MG63 (cell line): ENCODE measurements around the gene FXYD4. TPM values are rescaled to one million over a fixed set of nuclear protein-coding genes. Genes with fewer than 3 reads are reported as not detected.

Source experiments
- DNase-seq: peaks from one replicate; pipeline ENCODE4 v3.0.0-alpha.2; 2020
- H3K27me3 ChIP-seq: fragments of 250-450 bp; sonication (Bioruptor Pico); 2 replicates; pipeline ENCODE4 v1.5.1; 2020; ENCODE audit warnings: mild to moderate bottlenecking, moderate library complexity
- H3K36me3 ChIP-seq: fragments of 250-450 bp; sonication (Bioruptor Pico); 2 replicates; pipeline ENCODE4 v1.5.1; 2020; ENCODE audit warnings: mild to moderate bottlenecking, moderate library complexity
- H3K4me3 ChIP-seq: fragments of 250-450 bp; sonication (Bioruptor Pico); 2 replicates; pipeline ENCODE4 v1.5.1; 2020; ENCODE audit warnings: mild to moderate bottlenecking, moderate library complexity
- H3K9me3 ChIP-seq: fragments of 250-450 bp; sonication (Bioruptor Pico); 2 replicates; pipeline ENCODE4 v1.5.1; 2020; ENCODE audit warnings: mild to moderate bottlenecking, moderate library complexity
- total RNA-seq: library from RNA; depleted of rRNA; stranded (reverse); fragments of >200 nt; shearing (Covaris generic); gene quantifications from 2 replicates; pipeline ENCODE4 v1.2.3, GENCODE V29; 2014; ENCODE audit warnings: low replicate concordance

FXYD4 gene
- total RNA-seq, 1 experiment from 2014 or later: not detected

DNA sequence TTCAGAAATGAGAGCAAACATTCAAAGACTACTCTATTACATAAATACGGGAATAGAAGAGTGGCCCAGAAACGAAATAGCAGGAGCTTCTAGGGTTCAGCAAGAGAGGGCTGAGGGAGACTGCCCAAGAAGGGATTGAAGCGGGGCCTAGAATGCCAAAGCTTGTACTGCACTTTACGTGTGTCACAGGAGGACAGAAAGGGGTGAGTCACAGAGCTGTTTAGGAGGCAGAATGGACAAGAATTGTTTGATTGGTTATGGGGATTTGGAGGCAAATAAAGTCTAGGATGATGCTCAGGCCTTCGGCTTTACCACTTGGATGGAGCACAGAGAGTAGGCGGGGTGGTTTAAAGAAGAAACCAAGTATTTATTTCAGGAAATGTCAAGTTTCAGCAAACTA is 11.3 kb upstream of the FXYD4 start:
- H3K27me3 ChIP-seq: no peaks in the 10 kb centered on the region
- no peaks in the 10 kb centered on the region for H3K9me3 ChIP-seq
- DNase-seq: no peak
- H3K4me3 ChIP-seq: no peak overlapping the region
- H3K36me3 ChIP-seq: no peaks in the 10 kb centered on the region

DNA sequence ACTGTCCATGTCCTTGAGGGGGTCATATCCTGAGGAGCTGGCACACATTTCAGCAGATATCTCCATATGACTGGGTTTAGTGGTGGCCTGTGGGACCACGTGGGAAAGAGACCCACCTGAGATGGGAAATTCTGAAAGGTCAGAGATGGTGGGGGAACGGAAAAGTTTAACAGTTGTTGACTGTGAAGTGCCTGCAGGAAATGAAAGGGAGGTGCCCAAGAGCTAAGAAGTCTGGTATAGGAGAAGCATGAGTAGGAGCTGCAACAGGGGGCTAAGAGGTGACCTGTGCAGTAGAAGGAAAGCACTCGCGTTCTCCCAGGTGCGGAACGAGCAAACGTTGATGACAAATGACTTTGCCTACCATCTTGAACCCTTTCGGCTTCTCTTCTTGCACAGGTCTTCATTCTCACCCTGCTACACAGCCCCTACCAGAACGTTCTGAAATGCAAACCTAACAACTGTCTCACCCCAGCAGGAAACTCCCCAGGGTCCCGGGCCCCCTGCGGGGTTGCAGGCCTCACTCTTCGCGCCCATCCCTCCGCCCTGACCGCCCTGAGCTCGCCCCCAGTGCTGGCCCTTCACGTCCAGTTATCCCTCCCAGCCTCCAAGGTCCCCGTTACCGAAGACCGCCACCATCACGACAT is 9.8 kb upstream of the FXYD4 start:
- no peak for DNase-seq
- no peaks in the 10 kb centered on the region for H3K36me3 ChIP-seq
- no peaks in the 10 kb centered on the region for H3K27me3 ChIP-seq
- H3K9me3 ChIP-seq: no peaks in the 10 kb centered on the region
- no peak overlapping the region for H3K4me3 ChIP-seq

DNA sequence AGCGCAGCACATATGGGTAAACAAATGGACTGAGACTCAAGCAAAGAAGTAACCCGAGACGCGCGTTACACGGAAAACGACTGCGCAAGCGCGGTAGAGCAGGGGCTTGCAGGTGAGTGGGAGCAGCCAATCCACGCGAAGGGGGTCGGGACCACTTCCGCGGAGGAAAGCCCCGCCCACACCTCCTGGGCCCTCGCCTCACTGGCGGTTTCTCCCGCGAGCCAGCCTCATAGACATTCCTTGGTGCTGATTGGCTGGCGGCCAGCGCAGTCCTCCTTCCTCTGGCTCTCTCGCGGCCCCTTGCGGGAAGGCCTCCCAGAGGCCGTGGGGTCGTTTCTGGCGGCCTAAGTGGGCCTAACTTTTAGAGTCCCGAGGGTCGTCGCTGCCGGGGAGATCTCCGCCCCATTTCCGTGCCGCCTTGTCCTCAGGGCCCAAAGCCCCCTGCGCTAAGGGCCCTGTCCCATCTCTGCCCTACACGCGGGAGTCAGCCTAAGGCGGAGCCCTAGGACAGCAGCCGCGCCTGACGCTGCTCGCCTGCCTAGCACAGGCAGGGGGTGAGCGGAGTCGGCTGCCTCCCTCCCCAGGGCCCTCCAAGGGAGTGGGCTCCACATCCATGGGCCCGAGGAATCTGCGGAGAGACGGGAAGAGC is 9.1 kb upstream of the FXYD4 start:
- H3K4me3 ChIP-seq: no peak overlapping the region
- H3K27me3 ChIP-seq: no peaks in the 10 kb centered on the region
- no peaks in the 10 kb centered on the region for H3K9me3 ChIP-seq
- peak; percentile 8 for DNase-seq
- H3K36me3 ChIP-seq: no peaks in the 10 kb centered on the region

DNA sequence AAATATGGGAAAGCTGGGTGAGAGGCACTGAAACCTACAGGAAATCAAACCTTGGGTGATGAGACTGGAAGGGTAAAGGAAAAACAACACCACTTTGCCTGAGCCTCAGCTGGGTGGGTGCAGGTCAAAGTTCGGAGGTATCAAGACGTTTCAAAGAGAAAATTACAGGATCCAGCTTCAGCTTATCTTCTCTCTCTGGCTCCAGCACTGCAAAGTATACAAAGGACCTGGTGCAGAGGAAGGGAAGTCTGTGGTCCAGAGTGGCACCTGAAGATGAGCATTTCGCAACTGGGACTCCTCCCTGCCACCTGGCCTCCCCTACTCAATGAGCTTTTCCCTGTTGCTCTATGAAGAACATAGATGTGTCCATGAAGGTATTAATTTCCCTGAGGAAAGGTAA is 6.4 kb upstream of the FXYD4 start:
- Histone ChIP-seq H3K4me3 (no peak overlapping the region), H3K36me3 (no peaks in the 10 kb centered on the region), H3K27me3 (no peaks in the 10 kb centered on the region), H3K9me3 (no peaks in the 10 kb centered on the region)
- no peak for DNase-seq

DNA sequence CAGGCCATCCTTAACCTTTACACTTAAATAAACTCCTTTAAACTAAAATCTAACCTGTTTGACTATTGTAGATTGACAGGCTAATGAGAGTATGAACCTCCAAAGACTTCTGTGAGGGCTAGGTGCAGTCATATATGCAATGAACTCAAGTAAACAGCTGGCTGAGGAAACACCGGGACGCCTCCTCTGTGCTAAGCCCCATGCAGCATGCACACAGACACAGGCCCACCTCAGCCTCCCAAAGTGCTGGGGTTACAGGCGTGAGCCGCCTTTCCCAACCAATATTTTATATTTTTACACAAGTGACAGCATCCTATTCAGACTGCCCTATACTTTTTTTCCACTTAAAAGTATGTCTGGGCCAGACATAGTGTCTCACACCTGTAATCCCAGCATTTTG is 1.5 kb upstream of the FXYD4 start:
- Histone ChIP-seq H3K9me3 (no peaks in the 10 kb centered on the region), H3K36me3 (no peaks in the 10 kb centered on the region), H3K27me3 (no peaks in the 10 kb centered on the region), H3K4me3 (no peak overlapping the region)
- no peak for DNase-seq

DNA sequence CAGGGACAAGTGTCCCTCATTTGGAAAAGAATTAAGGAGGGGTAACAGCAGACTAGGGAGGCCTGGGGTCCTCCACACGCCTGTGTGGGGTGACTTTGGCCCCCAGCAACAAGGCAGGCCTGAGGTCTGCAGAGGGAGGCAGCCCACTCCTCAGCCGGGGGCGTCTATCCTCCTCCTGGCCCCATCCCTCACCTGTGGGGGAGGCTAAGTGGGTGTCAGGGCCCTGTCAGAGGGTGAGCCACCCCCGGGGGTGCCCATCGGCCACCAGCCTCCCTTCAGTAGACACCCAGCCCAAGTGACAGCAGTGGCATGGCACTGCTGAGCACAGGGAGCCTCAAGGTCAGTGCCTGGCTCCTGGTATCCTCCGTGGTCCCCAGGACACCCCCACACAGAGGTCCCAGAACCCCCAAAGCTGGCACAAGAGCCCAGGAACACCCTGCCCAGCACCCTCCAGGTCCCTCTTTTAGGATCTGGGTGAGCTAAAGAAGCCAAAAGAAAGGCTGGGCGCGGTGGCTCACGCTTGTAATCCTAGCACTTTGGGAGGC is 693 bp upstream of the FXYD4 start:
- Histone ChIP-seq H3K4me3 (no peak overlapping the region), H3K9me3 (no peaks in the 10 kb centered on the region), H3K36me3 (no peaks in the 10 kb centered on the region), H3K27me3 (no peaks in the 10 kb centered on the region)
- DNase-seq: no peak

DNA sequence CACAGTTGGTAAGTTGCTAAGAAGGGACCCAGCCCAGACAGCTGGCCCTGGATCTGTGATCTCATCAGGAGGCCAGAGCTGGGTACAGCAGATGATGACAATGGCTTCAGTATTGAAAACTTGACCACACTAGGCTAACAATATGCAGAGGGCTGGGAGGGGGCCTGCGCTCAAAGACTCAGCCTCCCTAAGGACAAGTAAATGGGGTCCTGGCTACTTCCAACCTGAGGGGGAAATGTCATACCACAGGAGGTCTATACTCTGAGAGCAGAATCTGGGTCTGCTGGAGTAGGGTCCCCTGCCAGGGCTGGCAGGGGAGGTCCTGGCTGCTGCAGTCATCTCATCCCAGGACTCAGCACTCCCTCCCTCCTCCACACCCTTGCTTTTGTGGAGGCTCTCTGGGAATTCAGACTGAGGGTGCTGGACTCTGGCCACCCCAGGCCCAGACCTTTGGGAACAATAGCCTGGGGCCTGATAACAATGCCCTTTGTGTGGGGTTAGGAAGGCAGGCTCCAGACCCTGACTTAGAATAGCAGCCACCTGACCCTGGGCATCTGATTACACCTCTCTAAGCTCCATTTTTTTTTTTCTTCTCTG is 1.4 kb downstream of the FXYD4 start:
- Histone ChIP-seq H3K36me3 (no peaks in the 10 kb centered on the region), H3K27me3 (no peaks in the 10 kb centered on the region), H3K4me3 (no peak overlapping the region), H3K9me3 (no peaks in the 10 kb centered on the region)
- DNase-seq: no peak

DNA sequence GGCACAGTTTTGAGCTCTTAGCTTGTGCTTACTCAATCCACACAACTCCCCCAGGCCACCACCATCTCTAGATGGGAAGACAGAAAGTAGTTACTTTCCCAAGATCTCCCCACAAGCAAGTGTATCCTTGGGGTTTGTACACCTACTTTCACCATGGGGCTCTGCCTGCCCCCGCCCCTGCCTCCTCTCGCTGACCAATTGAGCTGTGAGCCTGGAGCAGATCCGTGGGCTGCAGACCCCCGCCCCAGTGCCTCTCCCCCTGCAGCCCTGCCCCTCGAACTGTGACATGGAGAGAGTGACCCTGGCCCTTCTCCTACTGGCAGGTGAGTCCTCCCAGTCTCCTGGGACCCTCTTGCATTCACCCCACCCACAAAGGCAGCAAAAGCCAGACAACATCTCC is 2.0 kb downstream of the FXYD4 start:
- H3K27me3 ChIP-seq: no peaks in the 10 kb centered on the region
- no peaks in the 10 kb centered on the region for H3K36me3 ChIP-seq
- H3K4me3 ChIP-seq: no peak overlapping the region
- DNase-seq: no peak
- no peaks in the 10 kb centered on the region for H3K9me3 ChIP-seq

DNA sequence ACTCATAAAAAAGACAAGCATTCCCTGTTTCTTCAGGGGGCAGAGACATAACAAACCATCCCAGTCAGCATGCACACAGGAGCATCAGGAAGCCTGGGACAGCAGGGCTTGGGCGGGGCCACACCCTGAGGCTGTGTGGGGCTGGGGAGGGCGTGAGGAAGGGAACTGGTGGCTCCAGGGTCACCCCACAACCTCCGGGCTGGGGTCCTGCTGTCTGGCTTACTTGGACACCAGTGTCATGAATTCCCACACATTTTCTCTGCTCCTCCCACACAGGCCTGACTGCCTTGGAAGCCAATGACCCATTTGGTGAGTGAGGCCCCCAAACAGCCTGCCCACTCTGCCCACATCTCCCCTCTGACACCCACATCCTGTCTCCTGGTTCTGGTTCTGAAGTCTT is 2.8 kb downstream of the FXYD4 start:
- Histone ChIP-seq H3K27me3 (no peaks in the 10 kb centered on the region), H3K4me3 (no peak overlapping the region), H3K9me3 (no peaks in the 10 kb centered on the region), H3K36me3 (no peaks in the 10 kb centered on the region)
- no peak for DNase-seq

DNA sequence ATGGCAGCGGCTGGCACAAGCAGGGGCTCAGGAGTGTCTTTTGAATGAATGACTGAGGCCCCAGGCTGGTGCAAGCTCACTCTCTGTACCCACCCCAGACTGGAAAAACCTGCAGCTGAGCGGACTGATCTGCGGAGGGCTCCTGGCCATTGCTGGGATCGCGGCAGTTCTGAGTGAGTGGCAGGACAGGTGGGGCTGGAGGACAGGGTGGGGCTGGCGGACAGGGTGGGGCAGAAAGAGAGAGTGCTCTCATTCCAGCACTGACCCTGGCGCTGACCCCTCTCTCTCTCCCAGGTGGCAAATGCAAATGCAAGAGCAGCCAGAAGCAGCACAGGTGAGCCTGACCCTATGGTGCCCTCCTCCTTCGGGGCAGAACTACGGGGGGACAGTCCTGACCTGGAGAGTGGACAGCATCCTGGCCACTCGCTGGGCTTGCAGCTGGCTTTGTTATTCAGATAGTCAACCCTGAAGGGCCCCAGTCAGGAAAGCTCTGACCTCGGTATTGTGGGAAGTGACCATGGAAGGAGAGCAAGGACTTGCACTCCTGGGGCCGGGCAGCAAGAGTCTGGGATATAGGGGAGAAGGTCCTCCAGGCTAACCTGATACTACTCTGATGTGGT is 4.1 kb downstream of the FXYD4 start:
- no peak for DNase-seq
- H3K4me3 ChIP-seq: no peak overlapping the region
- no peaks in the 10 kb centered on the region for H3K36me3 ChIP-seq
- H3K27me3 ChIP-seq: no peaks in the 10 kb centered on the region
- H3K9me3 ChIP-seq: no peaks in the 10 kb centered on the region

DNA sequence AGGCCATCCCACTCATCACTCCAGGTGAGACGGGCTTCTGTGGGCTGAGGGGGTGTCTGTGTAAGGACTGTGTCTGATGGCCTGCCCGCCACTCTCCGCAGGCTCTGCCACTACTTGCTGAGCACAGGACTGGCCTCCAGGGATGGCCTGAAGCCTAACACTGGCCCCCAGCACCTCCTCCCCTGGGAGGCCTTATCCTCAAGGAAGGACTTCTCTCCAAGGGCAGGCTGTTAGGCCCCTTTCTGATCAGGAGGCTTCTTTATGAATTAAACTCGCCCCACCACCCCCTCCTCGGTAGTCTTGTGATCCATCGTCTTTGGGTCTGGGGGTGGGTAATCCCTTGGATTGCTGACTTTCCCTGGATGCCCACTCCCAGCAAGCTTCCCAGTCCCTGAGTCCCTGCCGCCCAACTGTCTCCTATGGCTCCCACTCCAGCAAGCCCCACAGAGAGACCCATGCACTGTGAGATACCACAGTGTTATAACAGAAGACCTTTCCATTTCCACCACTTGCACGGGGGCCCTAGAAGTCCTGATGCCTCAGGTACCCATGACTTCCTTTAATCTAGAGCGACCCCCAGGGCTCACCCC is 4.7 kb downstream of the FXYD4 start:
- H3K36me3 ChIP-seq: no peaks in the 10 kb centered on the region
- no peaks in the 10 kb centered on the region for H3K27me3 ChIP-seq
- no peak for DNase-seq
- H3K4me3 ChIP-seq: no peak overlapping the region
- no peaks in the 10 kb centered on the region for H3K9me3 ChIP-seq

DNA sequence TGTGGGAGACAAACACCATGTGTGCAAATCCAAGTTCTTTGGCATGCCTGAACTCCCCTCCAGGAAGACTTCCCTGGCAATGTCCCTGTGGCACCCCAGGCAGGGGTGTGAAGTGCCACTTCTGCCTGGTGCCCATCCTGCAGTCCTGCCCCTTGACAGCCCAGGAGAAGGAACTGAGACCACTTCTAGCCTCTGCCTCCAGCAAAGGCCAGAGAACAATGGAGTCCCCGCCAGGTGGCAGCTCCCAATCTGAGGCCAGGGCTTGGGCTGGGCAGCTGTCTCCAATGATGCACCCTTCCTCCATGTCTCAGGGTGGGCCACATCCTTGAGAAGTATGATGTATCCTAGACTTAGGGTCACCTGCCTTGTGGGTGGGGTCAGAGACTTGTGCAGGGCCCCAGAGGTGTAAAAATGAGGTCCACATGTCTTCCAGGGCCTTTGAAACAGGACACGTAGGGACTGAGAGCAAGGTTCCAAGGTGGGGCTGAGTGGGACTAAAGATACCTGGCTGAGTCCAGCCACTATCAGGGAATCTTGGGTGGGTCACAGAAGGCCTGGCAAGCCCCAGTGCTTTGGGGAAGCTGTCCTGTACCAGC is 5.5 kb downstream of the FXYD4 start:
- Histone ChIP-seq H3K27me3 (no peaks in the 10 kb centered on the region), H3K9me3 (no peaks in the 10 kb centered on the region)
- no peak for DNase-seq

DNA sequence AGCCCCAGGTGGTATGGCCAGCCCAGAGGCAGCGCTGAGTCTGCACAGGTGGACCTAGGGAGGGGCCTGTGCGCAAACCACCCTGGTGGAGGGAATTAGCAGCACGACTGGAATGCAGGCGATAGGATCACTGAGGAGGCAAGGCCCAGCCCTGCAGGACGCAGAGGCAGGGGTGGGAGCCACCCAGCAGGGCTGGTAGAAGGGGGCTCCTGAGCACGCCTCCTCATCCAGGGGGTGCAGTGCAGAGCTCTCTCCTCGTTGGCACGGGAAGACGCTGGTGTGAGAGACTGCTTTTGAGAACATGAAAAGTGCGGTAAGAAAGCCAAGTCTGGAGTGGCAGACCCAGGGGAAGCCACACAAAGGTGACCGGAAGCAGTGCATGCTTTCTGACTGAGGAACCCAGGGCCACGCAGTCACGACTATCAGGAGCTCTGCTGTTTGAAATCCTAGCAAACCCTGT is 6.0 kb downstream of the FXYD4 start:
- no peak for DNase-seq
- no peaks in the 10 kb centered on the region for H3K36me3 ChIP-seq
- no peaks in the 10 kb centered on the region for H3K9me3 ChIP-seq
- H3K27me3 ChIP-seq: no peaks in the 10 kb centered on the region
- no peak overlapping the region for H3K4me3 ChIP-seq

More for the DNA sequence above, 5.5 kb downstream of the FXYD4 start:
- Histone ChIP-seq H3K4me3 (no peak overlapping the region), H3K36me3 (no peaks in the 10 kb centered on the region)

DNA sequence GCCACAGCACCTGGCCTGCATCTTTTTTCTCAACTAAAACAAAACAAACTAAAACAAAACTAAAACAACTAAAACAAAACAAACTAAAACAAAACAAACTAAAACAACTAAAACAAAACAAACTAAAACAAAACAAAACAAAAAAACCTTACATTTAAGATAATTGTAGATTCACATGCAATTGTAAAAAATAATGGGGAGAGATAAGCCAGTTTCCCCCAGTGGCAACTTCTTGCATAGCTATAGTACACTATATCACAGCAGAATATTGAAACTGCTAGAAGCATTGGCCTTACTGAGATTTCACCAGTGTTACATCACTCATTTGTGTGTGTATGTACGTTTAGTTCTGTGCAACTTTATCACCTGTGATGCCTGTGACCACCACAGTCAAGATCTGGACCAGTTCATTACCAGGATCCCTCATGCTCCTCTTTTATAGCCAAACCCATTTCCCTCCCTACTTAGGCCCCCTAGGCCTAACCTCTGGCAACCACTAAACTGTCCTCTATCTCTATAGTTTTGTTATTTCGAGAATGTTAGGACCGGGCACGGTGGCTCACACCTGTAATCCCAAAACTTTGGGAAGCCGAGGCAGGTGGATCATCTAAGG is 9.3 kb downstream of the FXYD4 start:
- no peaks in the 10 kb centered on the region for H3K27me3 ChIP-seq
- peaks cover 9% of the 10 kb centered on the region for H3K36me3 ChIP-seq
- H3K4me3 ChIP-seq: no peak overlapping the region
- no peaks in the 10 kb centered on the region for H3K9me3 ChIP-seq
- no peak for DNase-seq

DNA sequence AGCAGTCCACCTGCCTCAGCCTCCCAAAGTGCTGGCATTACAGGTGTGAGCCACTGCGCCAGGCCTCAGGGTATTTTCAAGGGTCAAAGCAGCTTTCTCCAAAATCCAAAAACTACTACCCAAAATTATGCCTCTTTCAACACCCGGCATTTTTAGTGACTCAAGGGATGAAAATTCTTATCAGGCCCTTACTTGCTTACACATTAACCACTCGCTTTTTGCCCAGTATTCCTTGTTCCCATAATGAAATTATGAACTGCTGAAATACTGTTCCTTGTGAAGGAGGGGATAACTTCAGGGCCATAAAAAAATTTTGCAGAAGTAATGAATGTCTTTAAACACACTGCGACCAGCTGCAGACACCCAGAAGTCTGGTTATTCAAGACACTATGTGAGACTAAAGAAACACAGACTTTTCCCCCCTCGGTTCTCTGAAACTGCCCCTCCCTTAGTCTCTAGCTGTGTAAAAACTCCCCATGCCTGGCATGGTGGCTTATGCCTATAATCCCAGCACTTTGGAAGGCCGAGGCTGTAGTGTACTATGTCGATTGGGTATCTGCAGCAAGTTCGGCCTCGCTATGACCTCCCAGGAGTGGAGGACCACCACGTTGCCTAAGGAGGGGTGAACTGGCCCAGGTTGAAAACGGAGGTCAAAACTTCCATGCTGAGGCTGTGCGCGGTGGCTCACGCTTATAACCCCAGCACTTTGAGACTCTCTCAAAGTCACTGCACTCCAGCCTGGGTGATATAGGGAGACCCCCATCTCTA is 12.0 kb downstream of the FXYD4 start:
- no peaks in the 10 kb centered on the region for H3K27me3 ChIP-seq

More for the DNA sequence above, 12.0 kb downstream of the FXYD4 start:
- no peak overlapping the region for H3K4me3 ChIP-seq
- H3K36me3 ChIP-seq: peaks cover 36% of the 10 kb centered on the region
- H3K9me3 ChIP-seq: no peaks in the 10 kb centered on the region
- DNase-seq: no peak
